H1 (cell line): ENCODE data around the gene FTL. TPM values are rescaled to one million over a fixed set of nuclear protein-coding genes. Genes with fewer than 3 reads are reported as not detected.

Experiments
- CTCF ChIA-PET: fragments of 300-600 bp; sonication (Branson Sonifier 250); formaldehyde crosslinking; loops from one replicate; lab custom pipeline; 2021; ENCODE audit not compliant: partially characterized antibody; lab: Charles Lee
- POLR2A ChIA-PET: fragments of 300-600 bp; sonication (Branson Sonifier 250); formaldehyde crosslinking; loops from one replicate; lab custom pipeline; 2021; ENCODE audit warnings: inconsistent platforms; ENCODE audit not compliant: partially characterized antibody; lab: Charles Lee
- DNase-seq, 2 experiments: peaks; one replicate each; pipeline versions ENCODE4 v3.0.0 to v3.0.0-alpha.2; 2010 to 2022; ENCODE audit warnings: low spot score in 2 of 2, low read depth in 1 of 2, mixed read lengths in 1 of 2
- FAIRE-seq: peaks from 2 replicates; lab custom pipeline; 2011; peaks lifted over from hg19 to GRCh38; lab: Jason Lieb, UNC
- H2AFZ ChIP-seq: 2 replicates; pipeline ENCODE4 v1.8.1; 2012; ENCODE audit warnings: low read length, inconsistent platforms
- H2AK5ac ChIP-seq: 2 replicates; pipeline ENCODE4 v1.6.1; 2013; ENCODE audit warnings: low read depth, low read length
- H2BK120ac ChIP-seq: replicated peaks from 2 replicates; pipeline ENCODE3; 2013; ENCODE audit warnings: low read depth, low read length, inconsistent platforms
- H2BK12ac ChIP-seq: 2 replicates; pipeline ENCODE4 v1.6.1; 2013; ENCODE audit warnings: low read depth, low read length
- H2BK15ac ChIP-seq: 2 replicates; pipeline ENCODE4 v1.6.1; 2013; ENCODE audit warnings: low read length
- H2BK20ac ChIP-seq: 2 replicates; pipeline ENCODE4 v1.6.1; 2013; ENCODE audit warnings: low read length
- H2BK5ac ChIP-seq: 2 replicates; pipeline ENCODE4 v1.6.1; 2013; ENCODE audit warnings: low read depth, low read length
- H3K14ac ChIP-seq: 2 replicates; pipeline ENCODE4 v1.6.1; 2013; ENCODE audit warnings: inconsistent platforms; ENCODE audit not compliant: insufficient read length
- H3K18ac ChIP-seq: 2 replicates; pipeline ENCODE4 v1.6.1; 2013; ENCODE audit warnings: low read length; ENCODE audit errors: extremely low read depth
- H3K23ac ChIP-seq: 2 replicates; pipeline ENCODE4 v1.6.1; 2013; ENCODE audit warnings: inconsistent platforms; ENCODE audit not compliant: insufficient read length
- H3K23me2 ChIP-seq: 2 replicates; pipeline ENCODE4 v1.6.1; 2013; ENCODE audit warnings: low read depth, low read length
- H3K27ac ChIP-seq: 2 replicates; pipeline ENCODE4 v1.6.1; 2011; ENCODE audit warnings: low read depth, low read length, inconsistent platforms
- H3K27me3 ChIP-seq, 4 experiments: replicated peaks in 1 of 4; 1 replicate in 1 of 4; 2 replicates in 3 of 4; pipeline versions ENCODE4 v1.6.1 to v1.8.1; 2011 to 2013; ENCODE audit warnings: low read length in 3 of 4, mild to moderate bottlenecking in 3 of 4, inconsistent platforms in 2 of 4, mixed read lengths in 2 of 4, moderate library complexity in 1 of 4; ENCODE audit not compliant: control insufficient read depth in 3 of 4, insufficient read depth in 3 of 4; ENCODE audit errors: extremely low read depth in 1 of 4
- H3K36me3 ChIP-seq, 4 experiments: 2 replicates each; pipeline versions ENCODE4 v1.6.1 to v1.8.1; 2011 to 2013; ENCODE audit warnings: mild to moderate bottlenecking in 4 of 4, low read length in 3 of 4, moderate library complexity in 2 of 4, control low read depth in 1 of 4, inconsistent platforms in 1 of 4; ENCODE audit not compliant: insufficient read depth in 4 of 4, control insufficient read depth in 2 of 4
- H3K4ac ChIP-seq: replicated peaks from 2 replicates; pipeline ENCODE3; 2013; ENCODE audit warnings: low read length, low read depth, mixed read lengths, inconsistent platforms; ENCODE audit not compliant: insufficient read length
- H3K4me1 ChIP-seq, 4 experiments: replicated peaks in 1 of 4; 1 replicate in 1 of 4; 2 replicates in 3 of 4; pipeline versions ENCODE4 v1.6.1 to v1.8.1; 2011 to 2013; ENCODE audit warnings: low read length in 3 of 4, inconsistent platforms in 2 of 4, mixed read lengths in 1 of 4; ENCODE audit not compliant: insufficient read depth in 4 of 4, control insufficient read depth in 3 of 4
- H3K4me2 ChIP-seq, 2 experiments: 2 replicates each; pipeline versions ENCODE4 v1.6.1 to v1.8.1; 2011 to 2013; ENCODE audit warnings: low read depth in 2 of 2, low read length in 2 of 2, control low read depth in 1 of 2, inconsistent platforms in 1 of 2, mild to moderate bottlenecking in 1 of 2; ENCODE audit not compliant: insufficient read depth in 1 of 2
- H3K4me3 ChIP-seq, 4 experiments: fragments of 200-600, 300-600 bp in 1 of 4; sonication (generic), shearing (Covaris generic), sonication (Bioruptor Twin) in 1 of 4; 2 replicates each; pipeline versions ENCODE4 v1.5.1 to v1.8.1; 2011 to 2016; ENCODE audit warnings: low read length in 4 of 4, low read depth in 3 of 4, control low read depth in 2 of 4, inconsistent platforms in 2 of 4, mild to moderate bottlenecking in 2 of 4, mixed read lengths in 1 of 4, moderate library complexity in 1 of 4; ENCODE audit not compliant: insufficient read depth in 2 of 4; ENCODE audit errors: extremely low read depth in 1 of 4
- H3K56ac ChIP-seq: replicated peaks from 2 replicates; pipeline ENCODE3; 2013; ENCODE audit warnings: low read depth, mild to moderate bottlenecking, mixed read lengths, low read length, inconsistent platforms; ENCODE audit not compliant: insufficient read length
- H3K79me1 ChIP-seq: 2 replicates; pipeline ENCODE4 v1.6.1; 2013; ENCODE audit warnings: low read depth, low read length, control low read depth
- H3K79me2 ChIP-seq, 2 experiments: 2 replicates each; pipeline versions ENCODE4 v1.6.1 to v1.8.1; 2012 to 2013; ENCODE audit warnings: low read length in 2 of 2, mild to moderate bottlenecking in 2 of 2, inconsistent platforms in 1 of 2; ENCODE audit not compliant: insufficient read depth in 2 of 2, control insufficient read depth in 1 of 2
- H3K9ac ChIP-seq, 4 experiments: replicated peaks in 1 of 4; 1 replicate in 1 of 4; 2 replicates in 3 of 4; pipeline versions ENCODE4 v1.6.1 to v1.8.1; 2011 to 2013; ENCODE audit warnings: low read depth in 3 of 4, low read length in 3 of 4, control low read depth in 2 of 4, mild to moderate bottlenecking in 2 of 4, moderate library complexity in 2 of 4, inconsistent platforms in 1 of 4; ENCODE audit errors: extremely low read depth in 1 of 4
- H3K9me3 ChIP-seq, 2 experiments: 2 replicates each; pipeline versions ENCODE4 v1.6.1 to v1.8.1; 2012 to 2013; ENCODE audit warnings: mild to moderate bottlenecking in 2 of 2, moderate library complexity in 2 of 2, control low read depth in 1 of 2, inconsistent platforms in 1 of 2, low read depth in 1 of 2, low read length in 1 of 2, mixed read lengths in 1 of 2; ENCODE audit not compliant: insufficient read depth in 2 of 2
- H4K20me1 ChIP-seq, 2 experiments: replicated peaks in 1 of 2; 2 replicates each; pipeline versions ENCODE3 to v1.8.1; 2011 to 2013; ENCODE audit warnings: inconsistent platforms in 2 of 2, low read length in 2 of 2, mild to moderate bottlenecking in 1 of 2; ENCODE audit not compliant: insufficient read depth in 2 of 2, control insufficient read depth in 1 of 2
- H4K5ac ChIP-seq: 2 replicates; pipeline ENCODE4 v1.6.1; 2013; ENCODE audit warnings: low read length, low read depth, mixed read lengths, inconsistent platforms; ENCODE audit not compliant: insufficient read length
- H4K8ac ChIP-seq: 2 replicates; pipeline ENCODE4 v1.8.0; 2013; ENCODE audit warnings: mild to moderate bottlenecking, moderate library complexity, low read length, inconsistent platforms; ENCODE audit not compliant: insufficient read depth; ENCODE audit errors: extremely low read depth
- H4K91ac ChIP-seq: replicated peaks from 2 replicates; pipeline ENCODE3; 2013; ENCODE audit warnings: low read length, mixed read lengths, inconsistent platforms; ENCODE audit not compliant: insufficient read length
- BRCA1 ChIP-seq: IDR thresholded peaks from 2 replicates; pipeline ENCODE4 v1.6.1; 2012; ENCODE audit warnings: low read depth, low read length, improper control_type of control experiment
- CBX8 ChIP-seq: fragments of 300-800, 300-1000 bp; sonication (generic); IDR thresholded peaks from 2 replicates; pipeline ENCODE4 v1.7.1; 2016; ENCODE audit warnings: low read depth, low read length, borderline replicate concordance
- FOSL1 ChIP-seq: IDR thresholded peaks from 2 replicates; pipeline ENCODE4 v1.6.1; 2011; ENCODE audit warnings: mild to moderate bottlenecking, low read depth, low read length, moderate library complexity; ENCODE audit not compliant: insufficient read depth
- KDM1A ChIP-seq: fragments of 200-600, 300-600 bp; sonication (generic); IDR thresholded peaks from 2 replicates; pipeline ENCODE4 v1.7.1; 2016; ENCODE audit warnings: mild to moderate bottlenecking, low read length, borderline replicate concordance
- RAD21 ChIP-seq, 2 experiments: IDR thresholded peaks in 1 of 2; conservative IDR thresholded peaks in 1 of 2; 2 replicates each; pipeline ENCODE4 v1.6.1; 2011; ENCODE audit warnings: low read depth in 2 of 2, low read length in 2 of 2, improper control_type of control experiment in 1 of 2, inconsistent platforms in 1 of 2, mild to moderate bottlenecking in 1 of 2, moderate library complexity in 1 of 2
- RFX5 ChIP-seq: IDR thresholded peaks from 2 replicates; pipeline ENCODE4 v1.6.1; 2011; ENCODE audit warnings: low read depth, low read length, improper control_type of control experiment, borderline replicate concordance
- YY1 ChIP-seq: IDR thresholded peaks from 2 replicates; pipeline ENCODE4 v1.6.1; 2011; ENCODE audit warnings: low read depth, mild to moderate bottlenecking, low read length
- ZNF274 ChIP-seq: IDR thresholded peaks from 2 replicates; pipeline ENCODE4 v1.7.0; 2012; ENCODE audit warnings: low read length, borderline replicate concordance; ENCODE audit errors: extremely low read depth
- WGBS, 2 experiments: shearing (Covaris generic) in 1 of 2; methylation state at CpG; one replicate each; pipeline versions ENCODE4 v1.1.6 to v1.1.7; 2013 to 2015; ENCODE audit warnings: low lambda C conversion rate in 2 of 2, mixed read lengths in 2 of 2, inconsistent platforms in 1 of 2, low coverage in 1 of 2, missing lambda C conversion rate in 1 of 2; ENCODE audit not compliant: insufficient replicate concordance in 2 of 2, insufficient coverage in 1 of 2, insufficient read length in 1 of 2; ENCODE audit errors: extremely low coverage in 1 of 2, missing lambda C conversion rate in 1 of 2; 5-methylcytosine and 5-hydroxymethylcytosine counted together
- polyA plus RNA-seq, 7 experiments: library from polyadenylated mRNA; depleted of rRNA in 3 of 7; stranded (reverse) in 5 of 7; unstranded in 2 of 7; fragments of >200 nt in 5 of 7; fragments of 200-250 nt in 2 of 7; gene quantifications; 1 replicate in 5 of 7; 2 replicates in 1 of 7; 4 replicates in 1 of 7; pipeline versions ENCODE4 v1.2.1 to v1.2.3, GENCODE V29; 2011 to 2013; ENCODE audit warnings: missing spikeins in 2 of 7, mixed read lengths in 2 of 7
- total RNA-seq: library from RNA; stranded (reverse); fragmentation: NEBNext Ultra II Directional; extraction: Animal tissue kit (Norgen Biotek cat#: 25700); gene quantifications from 2 replicates; pipeline ENCODE4 v1.2.1, GENCODE V29; 2021

Gene FTL
- total and polyA plus RNA-seq, 2 of the 8 experiments (the other 6 are each of a cell fraction or from before 2014, with no cell fraction given) = 1,751 to 2,427 TPM

DNA sequence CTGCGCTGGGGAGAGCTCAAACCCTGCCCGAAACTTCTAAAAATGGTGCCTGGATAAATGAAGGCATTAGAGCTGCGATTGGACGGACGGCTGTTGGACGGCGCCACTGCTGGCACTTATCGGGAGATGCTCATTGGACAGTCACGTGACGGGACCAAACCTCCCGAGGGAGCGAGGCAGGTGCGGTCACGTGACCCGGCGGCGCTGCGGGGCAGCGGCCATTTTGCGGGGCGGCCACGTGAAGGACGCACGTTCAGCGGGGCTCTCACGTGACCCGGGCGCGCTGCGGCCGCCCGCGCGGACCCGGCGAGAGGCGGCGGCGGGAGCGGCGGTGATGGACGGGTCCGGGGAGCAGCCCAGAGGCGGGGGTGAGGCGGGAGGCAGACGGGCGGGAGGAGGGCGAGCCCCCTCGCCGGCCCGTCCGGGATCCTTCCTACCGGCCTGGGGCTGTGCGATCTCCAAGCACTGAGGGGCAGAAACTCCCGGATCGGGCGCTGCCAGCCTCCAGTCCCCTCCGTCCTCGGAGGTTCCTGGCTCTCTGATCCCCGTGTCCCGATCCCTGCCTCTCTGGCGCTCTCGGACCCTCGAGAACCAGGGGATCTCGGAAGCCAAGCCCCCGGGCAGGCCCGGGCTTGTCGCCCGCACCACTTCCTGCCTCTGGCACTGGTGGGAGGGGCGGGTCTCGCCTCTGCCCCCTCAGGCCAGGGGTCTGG lies 10.4 kb upstream of the FTL start, which contains the start of gene BAX:
TSS of gene BAX (plus strand) at position 281 of the 713 bp plus-strand sequence. CDS start at position 335, 54 bp downstream.
- Histone ChIP-seq H3K18ac (peak within 1 kb of the TSS; percentile 99), H3K23ac (no peak within 1 kb of the TSS), H4K91ac (peak within 1 kb of the TSS; percentile 32), H2AK5ac (peak within 1 kb of the TSS; percentile 60; the same call in 1 of the 2 replicates), H3K4me2 (peak within 1 kb of the TSS; percentile 81 to 92), H3K4me3 (peak within 1 kb of the TSS; percentile 75 to 93 (median 86)), H3K56ac (peak within 1 kb of the TSS; percentile 98), H3K14ac (no peak within 1 kb of the TSS), H2BK12ac (0 out of 2 replicates have a peak within 1 kb of the TSS, but pooled peaks have one; percentile 6), H4K5ac (peak within 1 kb of the TSS; percentile 94), H2BK120ac (peak within 1 kb of the TSS; percentile 99), H3K4me1 (peaks cover 0 to 11% (median 6%) of the 10 kb centered on the region in 4 experiments; a peak in 5 of 7 replicates), H2BK5ac (peak within 1 kb of the TSS; percentile 99), H3K79me2 (peaks cover 0 to 19% of the 10 kb centered on the region in 2 experiments; a peak in 2 of 4 replicates), H4K20me1 (peaks cover 2% of the 10 kb centered on the region in 2 experiments), H3K23me2 (no peaks in the 10 kb centered on the region; the same call in 1 of the 2 replicates), H3K27ac (peak within 1 kb of the TSS; percentile 94), H3K9ac (peak within 1 kb of the TSS; percentile 89 to 95 (median 92)), H2AFZ (peak within 1 kb of the TSS; percentile 96), H3K9me3 (no peaks in the 10 kb centered on the region), H3K4ac (peak within 1 kb of the TSS; percentile 99), H4K8ac (peak within 1 kb of the TSS; percentile 84), H3K36me3 (peaks cover 4 to 15% (median 9%) of the 10 kb centered on the region in 4 experiments; a peak in 6 of 8 replicates), H2BK15ac (no peak within 1 kb of the TSS), H3K27me3 (no peaks in the 10 kb centered on the region; a peak in 1 of 7 replicates), H2BK20ac (no peak within 1 kb of the TSS), H3K79me1 (no peaks in the 10 kb centered on the region; the same call in 1 of the 2 replicates)
- WGBS, 2 experiments = 1% methylated on average over 30 of the region's 71 CpGs; no CpG with 5 or more reads in 1 of the 2 experiments
- ChIA-PET POLR2A (interaction anchor here (0.6 to 3.8 kb wide), 7 partner anchors 9 to 167 kb away, joined by 3 to 27 read pairs (median 4); partner anchors contain the start of gene FTL), CTCF (interaction anchor here (0.8 to 1.2 kb wide), 4 partner anchors 16 to 76 kb away, joined by 3 to 4 read pairs (median 4); no protein-coding TSS in a partner anchor)
- no peak for FAIRE-seq
- peak; percentile 91 to 99 for DNase-seq
- TF ChIP-seq KDM1A = no peak
- TF ChIP-seq BRCA1 = 0 out of 2 replicates have a peak, but pooled peaks have one; percentile 26
- TF ChIP-seq YY1 = peak; percentile 100
- TF ChIP-seq FOSL1 = peak; percentile 56; the same call in 1 of the 2 replicates
- no peak for TF ChIP-seq ZNF274
- TF ChIP-seq RFX5 = no peak; the same call in 1 of the 2 replicates
- TF ChIP-seq RAD21 (IDR thresholded peaks at IDR 0.05 in 1 of 2, conservative IDR thresholded peaks at IDR 0.05 in 1 of 2; ENCODE audit: low read depth in 2 of 2, low read length in 2 of 2) = no peak; a peak in 1 of 4 replicates
- no peak for TF ChIP-seq CBX8
